ENCODE data around the gene SLC25A33. TPM values are rescaled to one million over a fixed set of nuclear protein-coding genes. Genes with fewer than 3 reads are reported as not detected.

Gene SLC25A33
- total and polyA plus RNA-seq, 2 donors (not counting 1 experiment from before 2014, with no cell fraction given): 2.3 to 5.0 TPM

DNA sequence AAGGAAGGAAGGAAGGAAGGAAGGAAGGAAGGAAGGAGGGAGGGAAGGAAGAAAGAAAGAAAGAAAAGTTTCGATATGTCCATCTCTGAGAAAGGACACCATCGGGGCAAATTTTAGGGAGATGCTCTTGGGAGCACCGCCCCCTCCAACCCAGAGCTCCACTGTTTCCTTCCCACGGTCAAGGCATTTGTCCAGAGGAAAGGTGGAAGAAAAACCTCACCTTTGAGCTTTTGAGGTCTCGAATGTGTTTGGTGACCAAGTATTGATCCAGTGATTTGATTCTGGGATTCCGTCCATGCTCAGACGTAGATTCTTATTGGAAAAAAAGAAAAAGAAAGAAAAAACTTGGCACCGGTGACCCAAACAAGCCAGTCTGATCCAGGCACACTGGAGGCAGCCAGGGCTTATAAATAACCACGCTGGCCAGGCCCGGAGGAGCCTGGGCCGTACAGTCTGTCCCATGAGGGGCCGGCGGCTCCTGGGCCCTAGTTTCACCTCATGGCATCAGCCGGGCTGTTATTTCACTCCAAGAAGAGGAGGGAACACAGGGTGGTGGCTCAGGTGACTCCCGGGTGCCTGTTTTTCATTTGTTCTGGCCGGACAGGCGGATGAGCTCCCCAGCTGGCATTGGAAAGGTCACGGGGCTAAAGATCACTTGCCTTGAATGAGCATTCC is 36.1 kb upstream of the SLC25A33 start:
- no peak for ATAC-seq (ENCODE audit: low read depth)
- Histone ChIP-seq H3K36me3 (replicated peaks in 1 of 2; ENCODE audit: control extremely low read depth in 1 of 2, control insufficient read depth in 1 of 2, extremely low read depth in 1 of 2, insufficient read depth in 2 of 2, low read length in 1 of 2) (no peaks in the 10 kb centered on the region), H3K27ac (ENCODE audit: low read length in 2 of 2) (no peak overlapping the region), H3K9me3 (ENCODE audit: control extremely low read depth in 1 of 3, control insufficient read depth in 2 of 3, insufficient read depth in 1 of 3, low read length in 2 of 3) (peaks cover 0 to 4% (median 0%) of the 10 kb centered on the region in 3 donors), H3K27me3 (replicated peaks in 1 of 4; ENCODE audit: control extremely low read depth in 1 of 4, control insufficient read depth in 3 of 4, insufficient read depth in 4 of 4, low read length in 3 of 4) (peaks cover 0 to 7% (median 0%) of the 10 kb centered on the region in 4 experiments), H3K9ac (ENCODE audit: low read length) (no peak overlapping the region), H3K4me1 (ENCODE audit: control insufficient read depth in 2 of 2, insufficient read depth in 2 of 2, low read length in 2 of 2) (no peaks in the 10 kb centered on the region), H3K79me2 (ENCODE audit: control insufficient read depth, insufficient read depth, low read length) (no peaks in the 10 kb centered on the region), H3K4me3 (ENCODE audit: control extremely low read depth in 1 of 5, extremely low read depth in 1 of 5, insufficient read depth in 1 of 5, low read depth in 2 of 5, low read length in 4 of 5) (no peak overlapping the region), H3K4me2 (replicated peaks; ENCODE audit: low read depth, low read length, poor library complexity, severe bottlenecking) (no peak overlapping the region), H2AFZ (ENCODE audit: insufficient read depth, low read depth, low read length, poor library complexity, severe bottlenecking) (no peak overlapping the region), H4K20me1 (ENCODE audit: control insufficient read depth, insufficient read depth, low read length, poor library complexity, severe bottlenecking) (no peaks in the 10 kb centered on the region)
- no peak overlapping the region for H3K4me3 Mint-ChIP-seq
- H3K27me3 Mint-ChIP-seq: peaks cover 10% of the 10 kb centered on the region
- H3K9me3 Mint-ChIP-seq (ENCODE audit: insufficient read depth): no peaks in the 10 kb centered on the region
- no peak overlapping the region for H3K27ac Mint-ChIP-seq
- ChIA-PET POLR2A (no interaction called here), CTCF (interaction anchor here (2.2 kb wide), 1 partner anchor 12 kb away, joined by 6 read pairs; no protein-coding TSS in a partner anchor)
- 92% methylated on average over 10 of the region's 18 CpGs for WGBS (ENCODE audit: insufficient coverage)
- H3K4me1 Mint-ChIP-seq: no peaks in the 10 kb centered on the region
- TF ChIP-seq, protein P1, sequence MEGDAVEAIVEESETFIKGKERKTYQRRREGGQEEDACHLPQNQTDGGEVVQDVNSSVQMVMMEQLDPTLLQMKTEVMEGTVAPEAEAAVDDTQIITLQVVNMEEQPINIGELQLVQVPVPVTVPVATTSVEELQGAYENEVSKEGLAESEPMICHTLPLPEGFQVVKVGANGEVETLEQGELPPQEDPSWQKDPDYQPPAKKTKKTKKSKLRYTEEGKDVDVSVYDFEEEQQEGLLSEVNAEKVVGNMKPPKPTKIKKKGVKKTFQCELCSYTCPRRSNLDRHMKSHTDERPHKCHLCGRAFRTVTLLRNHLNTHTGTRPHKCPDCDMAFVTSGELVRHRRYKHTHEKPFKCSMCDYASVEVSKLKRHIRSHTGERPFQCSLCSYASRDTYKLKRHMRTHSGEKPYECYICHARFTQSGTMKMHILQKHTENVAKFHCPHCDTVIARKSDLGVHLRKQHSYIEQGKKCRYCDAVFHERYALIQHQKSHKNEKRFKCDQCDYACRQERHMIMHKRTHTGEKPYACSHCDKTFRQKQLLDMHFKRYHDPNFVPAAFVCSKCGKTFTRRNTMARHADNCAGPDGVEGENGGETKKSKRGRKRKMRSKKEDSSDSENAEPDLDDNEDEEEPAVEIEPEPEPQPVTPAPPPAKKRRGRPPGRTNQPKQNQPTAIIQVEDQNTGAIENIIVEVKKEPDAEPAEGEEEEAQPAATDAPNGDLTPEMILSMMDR (IDR thresholded peaks at IDR 0.05): no peak
- no peak for TF ChIP-seq EZH2 (IDR thresholded peaks at IDR 0.05; ENCODE audit: borderline replicate concordance, insufficient read depth, low read depth, low read length, poor library complexity, severe bottlenecking)
- intact Hi-C loops (cut with micrococcal nuclease): no loop called here
- no peak for DNase-seq

DNA sequence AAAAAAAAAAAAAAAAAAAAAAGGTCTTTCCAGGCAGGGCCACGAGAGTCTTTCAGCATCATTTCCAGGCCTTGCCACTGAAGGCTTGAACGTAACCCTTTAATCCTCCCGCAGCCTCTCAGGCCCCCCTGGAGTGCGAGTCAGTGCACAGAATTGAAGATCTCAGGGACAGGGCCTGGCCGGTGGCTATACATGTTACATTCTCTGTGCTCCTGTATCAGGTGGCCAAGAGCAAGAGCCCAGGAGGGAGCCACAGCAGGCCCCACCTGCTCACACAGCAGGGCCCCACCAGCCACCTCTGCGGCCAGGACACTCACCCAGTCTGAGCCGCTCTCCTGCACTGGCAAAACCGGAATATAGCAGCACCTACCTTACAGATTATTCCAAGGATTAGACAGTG is 34.1 kb upstream of the SLC25A33 start:
- CTCF ChIA-PET: interaction anchor here (0.7 kb wide), 1 partner anchor 340 kb away, joined by 4 read pairs; no protein-coding TSS in a partner anchor
- Histone ChIP-seq H4K20me1 (ENCODE audit: control insufficient read depth, insufficient read depth, low read length, poor library complexity, severe bottlenecking) (no peaks in the 10 kb centered on the region), H2AFZ (ENCODE audit: insufficient read depth, low read depth, low read length, poor library complexity, severe bottlenecking) (no peak overlapping the region), H3K4me2 (replicated peaks; ENCODE audit: low read depth, low read length, poor library complexity, severe bottlenecking) (no peak overlapping the region), H3K4me1 (ENCODE audit: control insufficient read depth in 2 of 2, insufficient read depth in 2 of 2, low read length in 2 of 2) (no peaks in the 10 kb centered on the region), H3K9ac (ENCODE audit: low read length) (no peak overlapping the region), H3K27ac (ENCODE audit: low read length in 2 of 2) (no peak overlapping the region), H3K9me3 (ENCODE audit: control extremely low read depth in 1 of 3, control insufficient read depth in 2 of 3, insufficient read depth in 1 of 3, low read length in 2 of 3) (no peaks in the 10 kb centered on the region), H3K79me2 (ENCODE audit: control insufficient read depth, insufficient read depth, low read length) (no peaks in the 10 kb centered on the region), H3K36me3 (replicated peaks in 1 of 2; ENCODE audit: control extremely low read depth in 1 of 2, control insufficient read depth in 1 of 2, extremely low read depth in 1 of 2, insufficient read depth in 2 of 2, low read length in 1 of 2) (no peaks in the 10 kb centered on the region), H3K4me3 (ENCODE audit: control extremely low read depth in 1 of 5, extremely low read depth in 1 of 5, insufficient read depth in 1 of 5, low read depth in 2 of 5, low read length in 4 of 5) (no peak overlapping the region), H3K27me3 (replicated peaks in 1 of 4; ENCODE audit: control extremely low read depth in 1 of 4, control insufficient read depth in 3 of 4, insufficient read depth in 4 of 4, low read length in 3 of 4) (peaks cover 0 to 7% (median 0%) of the 10 kb centered on the region in 4 experiments)
- Mint-ChIP-seq H3K27me3 (peaks cover 8% of the 10 kb centered on the region), H3K4me1 (no peaks in the 10 kb centered on the region), H3K9me3 (ENCODE audit: insufficient read depth) (no peaks in the 10 kb centered on the region), H3K4me3 (no peak overlapping the region), H3K27ac (no peak overlapping the region)
- POLR2A ChIA-PET: no interaction called here
- DNase-seq (no peak), ATAC-seq (ENCODE audit: low read depth) (no peak)
- intact Hi-C loops (cut with micrococcal nuclease): no loop called here
- WGBS (ENCODE audit: insufficient coverage): 95% methylated on average over 5 of the region's 8 CpGs
- TF ChIP-seq, protein P1 (IDR thresholded peaks at IDR 0.05): no peak
- no peak for TF ChIP-seq EZH2 (IDR thresholded peaks at IDR 0.05; ENCODE audit: borderline replicate concordance, insufficient read depth, low read depth, low read length, poor library complexity, severe bottlenecking)

All from B cell (primary cell).